HepG2 (cell line): ENCODE results near the gene HES1. TPM values are rescaled to one million over a fixed set of nuclear protein-coding genes. Genes with fewer than 3 reads are reported as not detected.
A peak's percentile ranks its signal among the peaks of the same experiment; 100 is the strongest.

Experiments used
- ATF3 ChIP-seq: sonication (generic); formaldehyde crosslinking; IDR thresholded peaks from 2 replicates; pipeline ENCODE4 v1.4.0; 2020; ENCODE audit warnings: missing genetic modification reagents
- ATF5 ChIP-seq: sonication (generic); formaldehyde crosslinking; IDR thresholded peaks from 2 replicates; pipeline ENCODE4 v1.4.0; 2020; ENCODE audit warnings: mild to moderate bottlenecking, low read depth, missing genetic modification reagents
- BORCS8-MEF2B ChIP-seq: sonication (generic); formaldehyde crosslinking; IDR thresholded peaks from 2 replicates; pipeline ENCODE4 v1.8.0; 2022; ENCODE audit warnings: mild to moderate bottlenecking, missing genetic modification reagents
- CENPBD1 ChIP-seq: sonication (generic); formaldehyde crosslinking; IDR thresholded peaks from 2 replicates; pipeline ENCODE4 v1.8.0; 2022; ENCODE audit warnings: missing genetic modification reagents, low read depth, mild to moderate bottlenecking, borderline replicate concordance
- ELF3 ChIP-seq: IDR thresholded peaks from 2 replicates; pipeline ENCODE4 v1.6.1; 2016; ENCODE audit warnings: missing genetic modification reagents, missing compliant biosample characterization
- ETV5 ChIP-seq: IDR thresholded peaks from 2 replicates; pipeline ENCODE4 v1.6.1; 2018; ENCODE audit warnings: missing biosample characterization, missing genetic modification reagents, inconsistent platforms, borderline replicate concordance
- FOXJ3 ChIP-seq: sonication (generic); formaldehyde crosslinking; IDR thresholded peaks from 2 replicates; pipeline ENCODE4 v1.4.0; 2020; ENCODE audit warnings: missing genetic modification reagents, mild to moderate bottlenecking, borderline replicate concordance
- MIER2 ChIP-seq: IDR thresholded peaks from 2 replicates; pipeline ENCODE4 v1.6.1; 2016; ENCODE audit warnings: missing biosample characterization, missing genetic modification reagents
- RFX3 ChIP-seq: IDR thresholded peaks from 2 replicates; pipeline ENCODE4 v1.6.1; 2016; ENCODE audit warnings: missing biosample characterization, missing genetic modification reagents
- SKI ChIP-seq: fragments of 450-650 bp; IDR thresholded peaks from one replicate; pipeline ENCODE4 v1.6.1; 2018; ENCODE audit warnings: mild to moderate bottlenecking; ENCODE audit not compliant: partially characterized antibody
- SP5 ChIP-seq: IDR thresholded peaks from 2 replicates; pipeline ENCODE4 v1.6.1; 2016; ENCODE audit warnings: low read depth, borderline replicate concordance
- TAF15 ChIP-seq: fragments of 200-400 bp; formaldehyde crosslinking; IDR thresholded peaks from one replicate; pipeline ENCODE4 v1.6.1; 2018; ENCODE audit warnings: mild to moderate bottlenecking, low read depth, low read length; ENCODE audit not compliant: poor library complexity, severe bottlenecking
- ZBTB46 ChIP-seq: sonication (generic); formaldehyde crosslinking; IDR thresholded peaks from 2 replicates; pipeline ENCODE4 v1.4.0; 2020; ENCODE audit warnings: mild to moderate bottlenecking, missing genetic modification reagents, borderline replicate concordance
- ZIK1 ChIP-seq: sonication (generic); formaldehyde crosslinking; IDR thresholded peaks from 2 replicates; pipeline ENCODE4 v1.5.0; 2020; ENCODE audit warnings: mild to moderate bottlenecking, low read depth, missing genetic modification reagents, borderline replicate concordance
- ZNF10 ChIP-seq: sonication (generic); formaldehyde crosslinking; IDR thresholded peaks from 2 replicates; pipeline ENCODE4 v1.4.0; 2020; ENCODE audit warnings: mild to moderate bottlenecking, low read depth, missing genetic modification reagents, borderline replicate concordance
- ZNF468 ChIP-seq: sonication (generic); formaldehyde crosslinking; IDR thresholded peaks from 2 replicates; pipeline ENCODE4 v1.8.0; 2022; ENCODE audit warnings: mild to moderate bottlenecking, moderate library complexity, missing genetic modification reagents
- ZNF572 ChIP-seq: sonication (generic); formaldehyde crosslinking; IDR thresholded peaks from 2 replicates; pipeline ENCODE4 v1.5.1; 2020; ENCODE audit warnings: mild to moderate bottlenecking, missing genetic modification reagents
- ZNF615 ChIP-seq: sonication (generic); formaldehyde crosslinking; IDR thresholded peaks from 2 replicates; pipeline ENCODE4 v1.5.0; 2020; ENCODE audit warnings: mild to moderate bottlenecking, missing genetic modification reagents, borderline replicate concordance
- ZNF629 ChIP-seq: sonication (generic); formaldehyde crosslinking; conservative IDR thresholded peaks from 2 replicates; pipeline ENCODE4 v1.5.0; 2020; ENCODE audit warnings: missing genetic modification reagents
- ZNF83 ChIP-seq: sonication (generic); formaldehyde crosslinking; IDR thresholded peaks from 2 replicates; pipeline ENCODE4 v1.4.0; 2020; ENCODE audit warnings: missing genetic modification reagents, mild to moderate bottlenecking, borderline replicate concordance
- polyA plus RNA-seq, 8 experiments: library from polyadenylated mRNA; depleted of rRNA in 3 of 8; stranded (reverse) in 7 of 8; unstranded in 1 of 8; fragments of >200 nt; fragmentation: Illumina TruSeq in 4 of 8; extraction: Trizol in 4 of 8; gene quantifications; 2 replicates each; pipeline versions ENCODE4 v1.2.1 to v1.2.3, GENCODE V29; 2011 to 2016; ENCODE audit warnings: low read depth in 4 of 8, missing spikeins in 1 of 8, mixed read lengths in 1 of 8; ENCODE audit not compliant: insufficient read depth in 1 of 8
- total RNA-seq, 5 experiments: library from RNA; depleted of rRNA; stranded (reverse); fragments of >200 nt; fragmentation: Illumina TruSeq; extraction: Trizol; gene quantifications; 2 replicates each; pipeline ENCODE4 v1.2.3, GENCODE V29; 2016; ENCODE audit warnings: low read depth in 1 of 5
- TF ChIP-seq, protein P1 (sequence below): sonication (generic); formaldehyde crosslinking; IDR thresholded peaks from 2 replicates; pipeline ENCODE4 v1.9.0; 2022; ENCODE audit warnings: low read depth, missing genetic modification reagents
- TF ChIP-seq, protein P2 (sequence below): sonication (generic); formaldehyde crosslinking; IDR thresholded peaks from 2 replicates; pipeline ENCODE4 v1.8.0; 2022; ENCODE audit warnings: mild to moderate bottlenecking, missing genetic modification reagents; ENCODE audit not compliant: insufficient replicate concordance

Gene HES1
- total and polyA plus RNA-seq, 2 of the 13 experiments (the other 11 are each of a cell fraction or from before 2014, with no cell fraction given), result 15.4 to 19.8 TPM

- TF ChIP-seq, protein P1, sequence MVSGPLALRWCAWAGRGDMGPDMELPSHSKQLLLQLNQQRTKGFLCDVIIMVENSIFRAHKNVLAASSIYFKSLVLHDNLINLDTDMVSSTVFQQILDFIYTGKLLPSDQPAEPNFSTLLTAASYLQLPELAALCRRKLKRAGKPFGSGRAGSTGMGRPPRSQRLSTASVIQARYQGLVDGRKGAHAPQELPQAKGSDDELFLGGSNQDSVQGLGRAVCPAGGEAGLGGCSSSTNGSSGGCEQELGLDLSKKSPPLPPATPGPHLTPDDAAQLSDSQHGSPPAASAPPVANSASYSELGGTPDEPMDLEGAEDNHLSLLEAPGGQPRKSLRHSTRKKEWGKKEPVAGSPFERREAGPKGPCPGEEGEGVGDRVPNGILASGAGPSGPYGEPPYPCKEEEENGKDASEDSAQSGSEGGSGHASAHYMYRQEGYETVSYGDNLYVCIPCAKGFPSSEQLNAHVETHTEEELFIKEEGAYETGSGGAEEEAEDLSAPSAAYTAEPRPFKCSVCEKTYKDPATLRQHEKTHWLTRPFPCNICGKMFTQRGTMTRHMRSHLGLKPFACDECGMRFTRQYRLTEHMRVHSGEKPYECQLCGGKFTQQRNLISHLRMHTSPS (CRISPR knock-in tag), result no peak
- TF ChIP-seq BORCS8-MEF2B (CRISPR knock-in tag) (no peak), MIER2 (no peak; the same call in 1 of the 2 replicates), ZNF83 (CRISPR knock-in tag) (no peak), ELF3 (CRISPR knock-in tag) (peak; percentile 32; the same call in 1 of the 2 replicates), CENPBD1 (CRISPR knock-in tag) (no peak), ZNF10 (CRISPR knock-in tag) (no peak), ZNF468 (CRISPR knock-in tag) (no peak), ATF5 (CRISPR knock-in tag) (no peak), ZIK1 (no peak), ZNF572 (CRISPR knock-in tag) (no peak), ETV5 (CRISPR knock-in tag) (peak; percentile 28; the same call in 1 of the 2 replicates), ZNF629 (CRISPR knock-in tag) (no peak), SKI (peak; percentile 49), TAF15 (no peak), ZBTB46 (CRISPR knock-in tag) (no peak), ZNF615 (CRISPR knock-in tag) (no peak), RFX3 (peak; percentile 69), FOXJ3 (CRISPR knock-in tag) (peak; percentile 49; the same call in 1 of the 2 replicates), SP5 (CRISPR knock-in tag) (no peak), ATF3 (CRISPR knock-in tag) (peak; percentile 73)
- TF ChIP-seq, protein P2, sequence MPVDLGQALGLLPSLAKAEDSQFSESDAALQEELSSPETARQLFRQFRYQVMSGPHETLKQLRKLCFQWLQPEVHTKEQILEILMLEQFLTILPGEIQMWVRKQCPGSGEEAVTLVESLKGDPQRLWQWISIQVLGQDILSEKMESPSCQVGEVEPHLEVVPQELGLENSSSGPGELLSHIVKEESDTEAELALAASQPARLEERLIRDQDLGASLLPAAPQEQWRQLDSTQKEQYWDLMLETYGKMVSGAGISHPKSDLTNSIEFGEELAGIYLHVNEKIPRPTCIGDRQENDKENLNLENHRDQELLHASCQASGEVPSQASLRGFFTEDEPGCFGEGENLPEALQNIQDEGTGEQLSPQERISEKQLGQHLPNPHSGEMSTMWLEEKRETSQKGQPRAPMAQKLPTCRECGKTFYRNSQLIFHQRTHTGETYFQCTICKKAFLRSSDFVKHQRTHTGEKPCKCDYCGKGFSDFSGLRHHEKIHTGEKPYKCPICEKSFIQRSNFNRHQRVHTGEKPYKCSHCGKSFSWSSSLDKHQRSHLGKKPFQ, result peak; percentile 12
Observed at GRCh38 chr3:194112120-194113106, 23.5 kb upstream of the HES1 start (continued).
